OCI-LY1 (cell line): ENCODE results near the gene EPHB2.

Experiments used
- CTCF ChIP-seq: fragments of 200-600 bp; sonication (generic), shearing (Covaris generic); IDR thresholded peaks from 2 replicates; pipeline ENCODE4 v1.5.1; 2017; ENCODE audit warnings: mild to moderate bottlenecking, antibody characterized with exemption, low read length, moderate library complexity, mixed read lengths
- EZH2 ChIP-seq: fragments of 200-600 bp; sonication (generic), shearing (Covaris generic); IDR thresholded peaks from 2 replicates; pipeline ENCODE4 v1.8.0; 2017; ENCODE audit warnings: borderline replicate concordance, mixed run types, mild to moderate bottlenecking, antibody characterized with exemption, low read length, moderate library complexity, mixed read lengths

GRCh38 chr1:22812092-22812880 is 101.6 kb downstream of the EPHB2 start:
- no peak for TF ChIP-seq CTCF
- TF ChIP-seq EZH2: no peak
